Measurements from ENCODE around the gene GPC6.

GRCh38 chr13:94154367-94154766 is 927.8 kb downstream of the GPC6 start:
- no peak for TF ChIP-seq CTCF (conservative IDR thresholded peaks at IDR 0.05; ENCODE audit: low read length)
- no peak for TF ChIP-seq EZH2phosphoT487 (IDR thresholded peaks at IDR 0.05; ENCODE audit: borderline replicate concordance, low read depth, low read length)

Data from OCI-LY7 (cell line).